Breast epithelium (tissue), 4 donors: ENCODE measurements around the gene THBS3. TPM values are rescaled to one million over a fixed set of nuclear protein-coding genes. Genes with fewer than 3 reads are reported as not detected.

Experiments used
- DNase-seq, 2 donors: peaks; one replicate each; pipeline ENCODE4 v3.0.0-alpha.2; 2019; ENCODE audit warnings: low spot score in 2 of 2
- H3K27ac ChIP-seq, 2 donors: fragments of 200-600 bp; sonication (generic) in 1 of 2; one replicate each; pipeline ENCODE4 v1.5.1; 2016 to 2019; ENCODE audit warnings: mild to moderate bottlenecking in 1 of 2
- H3K27me3 ChIP-seq, 2 donors: fragments of 200-600 bp; sonication (generic) in 1 of 2; one replicate each; pipeline versions ENCODE4 v1.5.1 to v1.6.0; 2017 to 2019; ENCODE audit warnings: control low read depth in 1 of 2, mild to moderate bottlenecking in 1 of 2
- H3K36me3 ChIP-seq: fragments of 200-600 bp; one replicate; pipeline ENCODE4 v1.5.1; 2019
- H3K4me1 ChIP-seq, 2 donors: fragments of 200-600 bp; sonication (generic); one replicate each; pipeline ENCODE4 v1.5.1; 2016 to 2019; ENCODE audit warnings: control low read depth in 1 of 2
- H3K4me3 ChIP-seq, 3 donors: fragments of 200-600 bp; sonication (generic); 1 replicate in 2 of 3; 2 replicates in 1 of 3; pipeline ENCODE4 v1.5.1; 2016 to 2019; ENCODE audit warnings: mild to moderate bottlenecking in 3 of 3, moderate library complexity in 2 of 3
- H3K9me3 ChIP-seq, 2 donors: fragments of 200-600 bp; sonication (generic) in 1 of 2; one replicate each; pipeline ENCODE4 v1.5.1; 2016 to 2019; ENCODE audit warnings: control low read depth in 1 of 2
- CTCF ChIP-seq, 3 donors: fragments of 450-650 bp; IDR thresholded peaks; one replicate each; pipeline ENCODE4 v1.5.1; 2016 to 2017; ENCODE audit warnings: antibody characterized with exemption in 3 of 3, mild to moderate bottlenecking in 3 of 3, moderate library complexity in 3 of 3
- POLR2A ChIP-seq: fragments of 450-650 bp; IDR thresholded peaks from one replicate; pipeline ENCODE4 v1.6.1; 2016; ENCODE audit warnings: antibody characterized with exemption, mild to moderate bottlenecking, moderate library complexity
- POLR2AphosphoS5 ChIP-seq, 3 donors: sonication (generic); formaldehyde crosslinking; IDR thresholded peaks; one replicate each; pipeline ENCODE4 v1.6.1; 2017; ENCODE audit warnings: antibody characterized with exemption in 3 of 3
- intact Hi-C: fragments of 100-400 bp; cut with DNase I; formaldehyde crosslinking; loops from one replicate; pipeline ENCODE4 v1.15.1; 2023; ENCODE audit warnings: low total_unique reads
- total RNA-seq, 3 donors: library from RNA; depleted of rRNA; stranded (reverse); fragments of >200 nt; gene quantifications; one replicate each; pipeline ENCODE4 v1.1.0, GENCODE V29; 2016

THBS3 gene
- total RNA-seq, 3 donors from 2014 or later = 17.3 to 27.5 (median 25.9) TPM

GRCh38 chr1:155210314-155211104 lies 2.8 kb upstream of the THBS3 start:
- no peak for DNase-seq
- H3K27me3 ChIP-seq = no peaks in the 10 kb centered on the region
- no peaks in the 10 kb centered on the region for H3K9me3 ChIP-seq
- peaks cover 8 to 20% of the 10 kb centered on the region in 2 donors for H3K4me1 ChIP-seq
- no peak overlapping the region for H3K27ac ChIP-seq
- H3K36me3 ChIP-seq = no peaks in the 10 kb centered on the region
- H3K4me3 ChIP-seq = no peak overlapping the region
- TF ChIP-seq POLR2A (no peak), CTCF (IDR thresholded peaks at IDR 0.05) (no peak), POLR2AphosphoS5 (IDR thresholded peaks at IDR 0.05) (no peak)
- intact Hi-C loops = no loop called here

DNA sequence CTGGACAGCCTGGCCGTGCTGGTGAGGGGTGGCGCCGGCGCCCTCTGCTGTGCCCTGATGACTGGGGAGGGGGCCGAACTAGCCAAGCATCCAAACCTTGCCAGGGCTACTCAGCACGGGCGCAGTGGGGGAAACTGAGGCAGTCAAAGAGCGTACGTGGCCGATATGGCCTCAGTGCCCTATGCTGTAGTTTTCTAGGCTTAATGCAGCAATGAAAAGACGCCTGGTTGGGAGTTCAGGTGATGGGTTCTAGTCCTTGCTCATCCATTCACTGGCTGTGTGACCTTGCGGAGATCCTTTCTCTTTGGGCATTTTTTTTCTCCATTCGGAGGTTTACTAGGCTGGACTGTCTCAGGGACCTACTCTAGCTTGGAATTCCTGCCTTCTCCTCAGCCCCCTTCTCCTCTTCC lies 1.6 kb upstream of the THBS3 start:
- no peaks in the 10 kb centered on the region for H3K9me3 ChIP-seq
- H3K27me3 ChIP-seq = no peaks in the 10 kb centered on the region
- no peaks in the 10 kb centered on the region for H3K36me3 ChIP-seq
- intact Hi-C loops = no loop called here
- peak overlapping the region; percentile 69 to 87 (median 78) for H3K4me3 ChIP-seq
- no peak for TF ChIP-seq POLR2A
- no peak for TF ChIP-seq CTCF (IDR thresholded peaks at IDR 0.05)
- TF ChIP-seq POLR2AphosphoS5 (IDR thresholded peaks at IDR 0.05) = no peak
- no peak for DNase-seq
- H3K4me1 ChIP-seq = peaks cover 8 to 20% of the 10 kb centered on the region in 2 donors
- peak overlapping the region; percentile 100 for H3K27ac ChIP-seq

DNA sequence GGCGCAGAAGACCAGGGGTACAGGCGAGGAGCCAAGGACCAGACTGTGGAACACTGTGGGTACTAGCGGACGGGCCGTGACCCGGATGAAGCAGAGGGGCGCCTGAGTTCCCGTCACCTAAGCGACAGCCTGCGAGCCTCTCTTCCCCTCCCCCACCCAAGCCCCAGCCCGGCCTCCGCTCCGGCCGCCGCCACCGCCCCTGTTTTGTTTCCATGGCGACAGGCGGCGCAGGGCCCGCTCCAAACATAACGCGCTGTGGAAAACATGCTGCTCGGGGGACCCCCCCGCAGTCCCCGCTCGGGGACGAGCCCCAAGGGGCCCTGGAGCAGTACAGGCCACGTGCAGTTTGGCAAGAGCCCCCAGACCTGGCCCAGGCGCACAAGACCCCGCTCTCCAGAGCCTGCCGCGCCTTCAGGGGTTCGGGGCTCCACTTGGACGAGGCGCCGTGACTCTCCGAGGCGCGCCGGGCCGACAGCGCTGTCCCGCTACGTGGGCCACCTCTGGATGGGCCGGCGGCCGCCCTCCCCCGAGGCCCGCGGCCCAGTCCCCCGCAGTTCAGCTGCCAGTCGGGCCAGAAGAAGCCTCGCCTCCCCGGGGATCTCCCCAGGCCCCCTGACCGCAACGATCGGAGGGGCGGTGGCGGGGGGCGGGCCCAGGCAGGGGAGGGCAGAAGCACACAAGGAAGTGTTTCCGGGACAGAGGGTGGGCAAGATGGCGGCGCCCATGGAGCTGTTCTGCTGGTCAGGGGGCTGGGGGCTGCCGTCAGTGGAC lies 1.0 kb upstream of the THBS3 start, which contains the start of gene MTX1:
TSS of gene MTX1 (plus strand) at position 155 of the 771 bp plus-strand sequence. CDS start at position 265, 110 bp downstream.
- DNase-seq = peak; percentile 87 to 90
- no peaks in the 10 kb centered on the region for H3K9me3 ChIP-seq
- peak; percentile 69 to 79 (median 70) for TF ChIP-seq POLR2AphosphoS5 (IDR thresholded peaks at IDR 0.05)
- peak; percentile 8 for TF ChIP-seq POLR2A
- no peak for TF ChIP-seq CTCF (IDR thresholded peaks at IDR 0.05)
- no peaks in the 10 kb centered on the region for H3K36me3 ChIP-seq
- intact Hi-C loops = no loop called here
- H3K27me3 ChIP-seq = no peaks in the 10 kb centered on the region
- peak within 1 kb of the TSS; percentile 100 for H3K27ac ChIP-seq
- H3K4me1 ChIP-seq = peaks cover 8 to 20% of the 10 kb centered on the region in 2 donors
- peak within 1 kb of the TSS; percentile 69 to 87 (median 78) for H3K4me3 ChIP-seq

DNA sequence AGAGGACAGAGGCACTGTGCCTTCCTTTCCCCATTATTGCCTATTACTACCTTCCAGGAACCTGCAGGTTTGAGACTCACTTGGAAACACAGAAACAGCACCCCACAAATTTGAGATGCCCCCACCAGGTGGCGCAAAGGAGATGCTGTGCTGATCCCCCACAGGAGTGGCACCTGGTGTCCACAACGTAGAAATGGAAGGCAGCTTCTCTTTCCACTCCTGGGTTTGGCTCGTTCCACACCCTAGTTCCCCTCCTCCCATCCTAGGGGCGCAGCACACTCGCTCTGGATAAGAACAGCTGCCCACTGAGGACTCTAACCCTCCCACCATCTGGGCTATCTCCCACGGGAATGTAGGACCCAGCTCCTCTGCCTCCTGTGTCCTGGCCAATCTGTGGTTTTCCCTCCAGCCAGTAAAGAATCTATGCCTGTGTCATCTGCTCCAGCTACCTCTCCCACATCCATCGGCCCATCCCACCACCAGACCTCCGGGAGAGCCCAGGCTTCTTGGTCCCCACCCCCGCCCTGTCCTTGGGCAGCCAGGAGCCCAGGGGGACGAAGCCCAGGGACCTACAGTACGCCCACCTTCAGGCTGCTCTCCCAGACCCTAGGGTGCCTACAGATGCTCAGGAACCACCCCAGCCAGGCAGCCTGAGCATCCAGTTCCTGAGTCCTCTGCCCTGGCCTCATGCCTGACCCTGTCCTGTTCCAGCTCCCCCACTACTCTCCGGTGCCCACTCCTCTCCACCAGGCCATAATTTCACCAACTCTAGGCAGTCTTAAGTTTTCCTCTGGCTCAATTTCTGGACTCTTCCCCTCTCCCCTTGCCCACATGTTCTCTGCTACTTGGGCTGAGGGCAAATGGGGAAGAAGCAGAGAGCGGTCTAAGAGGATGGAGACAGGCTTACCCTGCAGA lies 549 bp downstream of the THBS3 start:
- H3K27ac ChIP-seq = peak overlapping the region; percentile 100
- peak in 1 of 3 donors; percentile 36 for TF ChIP-seq POLR2AphosphoS5 (IDR thresholded peaks at IDR 0.05)
- TF ChIP-seq POLR2A = no peak
- peak; percentile 86 to 96 (median 92) for TF ChIP-seq CTCF (IDR thresholded peaks at IDR 0.05)
- intact Hi-C loops = no loop called here
- no peaks in the 10 kb centered on the region for H3K27me3 ChIP-seq
- H3K4me3 ChIP-seq = peak overlapping the region; percentile 69 to 87 (median 78)
- H3K4me1 ChIP-seq = peaks cover 8 to 20% of the 10 kb centered on the region in 2 donors
- H3K36me3 ChIP-seq = no peaks in the 10 kb centered on the region
- peak; percentile 88 to 92 for DNase-seq
- H3K9me3 ChIP-seq = no peaks in the 10 kb centered on the region
